GM12801 (cell line): ENCODE results near the gene MRPL17.

Experiments used
- CTCF ChIP-seq: IDR thresholded peaks from one replicate; pipeline ENCODE4 v1.5.1; 2011; ENCODE audit warnings: control low read depth; ENCODE audit not compliant: insufficient read length; ENCODE audit errors: extremely low read depth

The MRPL17 gene

GRCh38 chr11:6673523-6674218, 9.5 kb downstream of the MRPL17 start:
- no peak for TF ChIP-seq CTCF

GRCh38 chr11:6671991-6672390, 11.1 kb downstream of the MRPL17 start:
- TF ChIP-seq CTCF: no peak

- no peak for TF ChIP-seq CTCF
Measured at GRCh38 chr11:6670202-6670830, 12.8 kb downstream of the MRPL17 start.

- no peak for TF ChIP-seq CTCF
Measured at GRCh38 chr11:6667733-6668374, 15.3 kb downstream of the MRPL17 start.

GRCh38 chr11:6666302-6667183, 16.6 kb downstream of the MRPL17 start:
- no peak for TF ChIP-seq CTCF

GRCh38 chr11:6664551-6664950, 18.6 kb downstream of the MRPL17 start:
- no peak for TF ChIP-seq CTCF
